Kidney epithelial cell (primary cell): Measurements from ENCODE around the gene FBXO22. TPM values are rescaled to one million over a fixed set of nuclear protein-coding genes. Genes with fewer than 3 reads are reported as not detected.
A peak's percentile ranks its signal among the peaks of the same experiment; 100 is the strongest.
"Not testable (repeated sequence)": the region's sequence is repeated elsewhere in the genome, so short reads cannot be mapped to it uniquely, and the experiment has no call there.

Experiments used
- DNase-seq: peaks from one replicate; pipeline ENCODE4 v3.0.0-alpha.2; 2010; ENCODE audit warnings: low read depth
- H3K27me3 ChIP-seq: 2 replicates; pipeline ENCODE4 v1.6.0; 2011; ENCODE audit warnings: low read length; ENCODE audit not compliant: control insufficient read depth, insufficient read depth
- H3K36me3 ChIP-seq: 2 replicates; pipeline ENCODE4 v1.5.1; 2011; ENCODE audit warnings: low read length; ENCODE audit not compliant: control insufficient read depth, insufficient read depth
- H3K4me3 ChIP-seq: 2 replicates; pipeline ENCODE4 v1.5.1; 2011; ENCODE audit warnings: low read depth, mild to moderate bottlenecking, control low read depth, low read length
- CTCF ChIP-seq: IDR thresholded peaks from 2 replicates; pipeline ENCODE4 v1.5.1; 2011; ENCODE audit warnings: mild to moderate bottlenecking, moderate library complexity, low read length, control low read depth, inconsistent platforms; ENCODE audit not compliant: insufficient read depth, poor library complexity, severe bottlenecking
- total RNA-seq: library from RNA; depleted of rRNA; stranded (reverse); fragments of >200 nt; gene quantifications from 2 replicates; pipeline ENCODE4 v1.2.3, GENCODE V29; 2015

FBXO22 gene
- total RNA-seq, 1 donor from 2014 or later: 25.1 TPM

- H3K4me3 ChIP-seq: no peak overlapping the region
- no peaks in the 10 kb centered on the region for H3K36me3 ChIP-seq
- H3K27me3 ChIP-seq: no peaks in the 10 kb centered on the region
- DNase-seq: no peak
- TF ChIP-seq CTCF: no peak
These were observed 16.5 kb upstream of the FBXO22 start for GRCh38 chr15:75887178-75887577.

- Histone ChIP-seq H3K4me3 (no peak overlapping the region), H3K27me3 (no peaks in the 10 kb centered on the region), H3K36me3 (no peaks in the 10 kb centered on the region)
- no peak for TF ChIP-seq CTCF
- peak; percentile 60 for DNase-seq
These were observed 11.8 kb upstream of the FBXO22 start for GRCh38 chr15:75891895-75892294.

GRCh38 chr15:75895731-75896130, 7.9 kb upstream of the FBXO22 start:
- no peak overlapping the region for H3K4me3 ChIP-seq
- DNase-seq: no peak
- no peaks in the 10 kb centered on the region for H3K27me3 ChIP-seq
- no peak for TF ChIP-seq CTCF
- H3K36me3 ChIP-seq: no peaks in the 10 kb centered on the region

- TF ChIP-seq CTCF: no peak
- Histone ChIP-seq H3K4me3 (no peak overlapping the region), H3K36me3 (no peaks in the 10 kb centered on the region), H3K27me3 (no peaks in the 10 kb centered on the region)
- no peak for DNase-seq
These were observed 3.1 kb upstream of the FBXO22 start for GRCh38 chr15:75900577-75900976.

- no peak for DNase-seq
- H3K36me3 ChIP-seq: no peaks in the 10 kb centered on the region
- no peak overlapping the region for H3K4me3 ChIP-seq
- no peaks in the 10 kb centered on the region for H3K27me3 ChIP-seq
- no peak for TF ChIP-seq CTCF
These were observed 1.5 kb upstream of the FBXO22 start for GRCh38 chr15:75902129-75902557.

- no peak for DNase-seq
- H3K4me3 ChIP-seq: no peak overlapping the region
- TF ChIP-seq CTCF: no peak
- no peaks in the 10 kb centered on the region for H3K27me3 ChIP-seq
- H3K36me3 ChIP-seq: no peaks in the 10 kb centered on the region
These were observed 1.6 kb downstream of the FBXO22 start for GRCh38 chr15:75905231-75905630.

GRCh38 chr15:75910355-75910754, 6.7 kb downstream of the FBXO22 start:
- not testable (repeated sequence) for H3K27me3 ChIP-seq, DNase-seq, H3K36me3 ChIP-seq

More at GRCh38 chr15:75910355-75910754, 6.7 kb downstream of the FBXO22 start:
- H3K4me3 ChIP-seq: not testable (repeated sequence)
